Upper lobe of right lung (tissue), 1 donor: ENCODE data around the gene KIT. TPM values are rescaled to one million over a fixed set of nuclear protein-coding genes. Genes with fewer than 3 reads are reported as not detected.

ENCODE experiments used
- ATAC-seq: fragments of 200-7000 bp; cut with Tn5 transposase; one replicate; pipeline ENCODE4 v1.9.1; 2020; ENCODE audit warnings: mild to moderate bottlenecking, moderate library complexity
- DNase-seq: peaks from one replicate; pipeline ENCODE4 v3.0.0-alpha.2; 2020
- H3K27ac ChIP-seq: fragments of 200-600 bp; one replicate; pipeline ENCODE4 v1.8.0; 2022
- H3K27me3 ChIP-seq: fragments of 200-600 bp; one replicate; pipeline ENCODE4 v1.8.0; 2022; ENCODE audit warnings: mild to moderate bottlenecking
- H3K36me3 ChIP-seq: fragments of 200-600 bp; one replicate; pipeline ENCODE4 v1.8.0; 2022
- H3K4me1 ChIP-seq: fragments of 200-600 bp; one replicate; pipeline ENCODE4 v1.8.0; 2022
- H3K4me3 ChIP-seq: fragments of 200-600 bp; one replicate; pipeline ENCODE4 v1.8.0; 2022; ENCODE audit warnings: mild to moderate bottlenecking
- H3K9me3 ChIP-seq: fragments of 200-600 bp; one replicate; pipeline ENCODE4 v1.8.0; 2022
- intact Hi-C: fragments of 100-400 bp; cut with DNase I; formaldehyde crosslinking; loops from one replicate; pipeline ENCODE4 v1.11.0; 2022
- total RNA-seq: library from RNA; stranded (reverse); fragmentation: NEBNext Ultra II Directional; extraction: Animal tissue kit (Norgen Biotek cat#: 25700); gene quantifications from one replicate; pipeline ENCODE4 v1.2.1, GENCODE V29; 2021
- TF ChIP-seq, protein P1 (sequence below): fragments of 200-600 bp; IDR thresholded peaks from one replicate; pipeline ENCODE4 v1.8.0; 2022; ENCODE audit warnings: antibody characterized with exemption
- donor health status: DM: no; HTN: yes; CAD: no; lungs with severe emphysema.

KIT gene
- total RNA-seq, 1 donor from 2014 or later, result 33.3 TPM

DNA sequence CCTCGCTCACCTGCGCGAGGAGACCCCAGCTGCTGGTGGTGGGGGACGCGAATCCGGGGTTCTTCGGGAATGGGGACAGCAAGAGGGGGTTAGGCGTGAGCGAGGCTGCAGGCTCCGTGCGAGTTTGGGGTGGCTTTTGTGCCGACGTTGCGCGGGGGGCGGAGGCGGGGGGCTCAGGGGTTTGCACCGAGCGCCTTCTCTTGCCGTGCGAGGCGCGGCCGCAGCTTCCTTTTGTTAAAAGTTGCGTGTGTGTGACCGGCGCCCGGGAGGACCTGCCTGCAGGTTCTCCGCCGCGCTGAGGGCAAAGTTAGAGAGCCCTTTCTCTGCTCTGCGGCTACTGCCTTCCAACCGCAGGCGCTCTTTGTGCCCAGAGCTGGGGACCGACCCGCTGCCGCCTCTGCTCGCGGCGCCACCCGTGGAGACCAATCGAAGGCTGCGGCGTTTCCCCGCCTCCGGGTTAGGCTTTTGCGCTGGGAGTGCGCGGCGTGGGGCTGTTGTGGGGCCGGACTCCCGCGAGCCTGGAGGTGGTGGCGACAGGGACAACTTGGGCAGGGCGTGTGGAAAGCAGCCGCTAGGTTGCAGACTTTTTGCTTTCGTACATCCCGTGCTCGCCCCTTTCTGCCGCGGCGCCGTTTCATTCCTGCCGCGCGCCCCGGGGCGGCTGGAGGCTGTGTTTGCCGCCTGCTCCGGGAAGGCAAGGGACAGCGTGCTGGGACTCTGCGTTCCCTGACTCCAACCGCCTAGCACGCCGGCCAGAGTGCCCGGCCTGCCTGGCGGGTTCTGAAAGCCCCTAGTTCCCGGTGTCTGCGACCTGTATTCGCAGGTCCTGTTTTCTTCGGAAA is 716 bp downstream of the KIT start:
- TF ChIP-seq, protein P1, sequence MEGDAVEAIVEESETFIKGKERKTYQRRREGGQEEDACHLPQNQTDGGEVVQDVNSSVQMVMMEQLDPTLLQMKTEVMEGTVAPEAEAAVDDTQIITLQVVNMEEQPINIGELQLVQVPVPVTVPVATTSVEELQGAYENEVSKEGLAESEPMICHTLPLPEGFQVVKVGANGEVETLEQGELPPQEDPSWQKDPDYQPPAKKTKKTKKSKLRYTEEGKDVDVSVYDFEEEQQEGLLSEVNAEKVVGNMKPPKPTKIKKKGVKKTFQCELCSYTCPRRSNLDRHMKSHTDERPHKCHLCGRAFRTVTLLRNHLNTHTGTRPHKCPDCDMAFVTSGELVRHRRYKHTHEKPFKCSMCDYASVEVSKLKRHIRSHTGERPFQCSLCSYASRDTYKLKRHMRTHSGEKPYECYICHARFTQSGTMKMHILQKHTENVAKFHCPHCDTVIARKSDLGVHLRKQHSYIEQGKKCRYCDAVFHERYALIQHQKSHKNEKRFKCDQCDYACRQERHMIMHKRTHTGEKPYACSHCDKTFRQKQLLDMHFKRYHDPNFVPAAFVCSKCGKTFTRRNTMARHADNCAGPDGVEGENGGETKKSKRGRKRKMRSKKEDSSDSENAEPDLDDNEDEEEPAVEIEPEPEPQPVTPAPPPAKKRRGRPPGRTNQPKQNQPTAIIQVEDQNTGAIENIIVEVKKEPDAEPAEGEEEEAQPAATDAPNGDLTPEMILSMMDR, result peak; percentile 32
- Histone ChIP-seq H3K4me3 (peak overlapping the region; percentile 60), H3K36me3 (no peaks in the 10 kb centered on the region), H3K9me3 (no peaks in the 10 kb centered on the region), H3K4me1 (peaks cover 14% of the 10 kb centered on the region), H3K27ac (peak overlapping the region; percentile 61), H3K27me3 (peaks cover 31% of the 10 kb centered on the region)
- DNase-seq (peak; percentile 72), ATAC-seq (peak; percentile 74)
- intact Hi-C loops, result no loop called here

- no peaks in the 10 kb centered on the region for H3K9me3 ChIP-seq
- H3K4me1 ChIP-seq, result peaks cover 14% of the 10 kb centered on the region
- peak overlapping the region; percentile 61 for H3K27ac ChIP-seq
- peak overlapping the region; percentile 60 for H3K4me3 ChIP-seq
- peaks cover 35% of the 10 kb centered on the region for H3K27me3 ChIP-seq
- no peaks in the 10 kb centered on the region for H3K36me3 ChIP-seq
- TF ChIP-seq, protein P1, result no peak
- intact Hi-C loops, result no loop called here
- DNase-seq (no peak), ATAC-seq (peak; percentile 5)
Measured at GRCh38 chr4:54659313-54659712, 1.6 kb downstream of the KIT start.

DNA sequence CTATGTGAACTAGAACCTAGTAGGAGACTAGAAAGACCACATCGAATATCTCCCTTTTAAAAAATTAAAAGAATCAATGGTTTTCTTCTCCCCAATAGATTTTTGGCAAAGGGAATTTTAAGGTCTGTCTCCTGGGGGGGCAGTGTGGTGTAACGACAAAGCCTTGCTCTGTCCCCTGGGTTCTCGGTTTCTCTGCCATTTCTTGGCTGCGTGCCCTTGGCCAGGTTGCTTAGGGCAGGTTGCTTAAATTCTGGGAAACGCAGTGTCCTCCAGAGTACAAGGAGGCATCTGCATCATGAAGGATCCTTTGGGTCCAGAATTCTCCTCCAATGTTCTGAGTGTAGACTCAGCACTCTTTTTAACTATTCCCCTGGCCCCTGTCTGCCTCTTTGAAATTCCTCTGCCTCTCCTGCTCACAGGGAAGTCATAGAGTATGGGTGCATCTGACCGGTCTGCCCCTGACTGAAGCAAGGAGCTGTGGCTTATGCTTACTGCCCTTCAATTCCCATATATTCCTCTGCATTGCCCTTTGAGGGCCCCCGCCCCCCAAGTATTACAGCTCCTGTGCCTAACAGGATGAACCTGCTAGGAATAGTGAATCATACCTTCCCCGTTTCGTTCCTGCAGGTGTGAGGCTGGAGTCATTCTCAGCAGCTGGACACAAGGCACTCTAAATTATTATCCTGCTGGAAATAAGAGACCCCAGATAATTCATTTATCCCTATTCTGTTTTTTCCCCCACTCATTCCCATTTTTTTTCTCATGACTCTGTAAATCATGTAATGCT is 2.2 kb downstream of the KIT start:
- peaks cover 14% of the 10 kb centered on the region for H3K4me1 ChIP-seq
- TF ChIP-seq, protein P1, result no peak
- ATAC-seq (no peak), DNase-seq (no peak)
- intact Hi-C loops, result no loop called here
- H3K27ac ChIP-seq, result no peak overlapping the region
- no peaks in the 10 kb centered on the region for H3K36me3 ChIP-seq
- peak overlapping the region; percentile 60 for H3K4me3 ChIP-seq
- H3K9me3 ChIP-seq, result no peaks in the 10 kb centered on the region
- H3K27me3 ChIP-seq, result peaks cover 35% of the 10 kb centered on the region

DNA sequence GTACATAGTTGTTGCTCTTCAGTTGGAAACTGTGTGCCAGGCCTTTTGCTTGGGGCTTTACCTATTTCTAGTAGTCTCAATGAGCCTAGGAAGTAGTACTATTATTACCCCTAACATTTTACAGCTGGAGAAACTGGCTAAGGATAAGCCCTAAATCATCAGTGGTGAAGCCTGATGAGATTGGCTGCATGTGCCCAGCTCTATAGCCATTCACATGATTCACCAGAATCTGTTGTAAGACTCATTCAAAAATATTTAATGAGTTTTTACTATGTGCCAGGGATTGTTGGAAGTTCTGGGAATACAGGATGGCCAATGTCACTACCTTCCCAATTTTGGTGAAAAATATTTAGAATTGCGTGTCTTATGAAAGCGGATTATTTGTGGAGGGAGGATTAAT is 2.8 kb downstream of the KIT start:
- no peak overlapping the region for H3K4me3 ChIP-seq
- peaks cover 14% of the 10 kb centered on the region for H3K4me1 ChIP-seq
- no peaks in the 10 kb centered on the region for H3K36me3 ChIP-seq
- ATAC-seq (no peak), DNase-seq (no peak)
- H3K27me3 ChIP-seq, result peaks cover 35% of the 10 kb centered on the region
- TF ChIP-seq, protein P1, result no peak
- H3K9me3 ChIP-seq, result no peaks in the 10 kb centered on the region
- H3K27ac ChIP-seq, result no peak overlapping the region
- intact Hi-C loops, result no loop called here

DNA sequence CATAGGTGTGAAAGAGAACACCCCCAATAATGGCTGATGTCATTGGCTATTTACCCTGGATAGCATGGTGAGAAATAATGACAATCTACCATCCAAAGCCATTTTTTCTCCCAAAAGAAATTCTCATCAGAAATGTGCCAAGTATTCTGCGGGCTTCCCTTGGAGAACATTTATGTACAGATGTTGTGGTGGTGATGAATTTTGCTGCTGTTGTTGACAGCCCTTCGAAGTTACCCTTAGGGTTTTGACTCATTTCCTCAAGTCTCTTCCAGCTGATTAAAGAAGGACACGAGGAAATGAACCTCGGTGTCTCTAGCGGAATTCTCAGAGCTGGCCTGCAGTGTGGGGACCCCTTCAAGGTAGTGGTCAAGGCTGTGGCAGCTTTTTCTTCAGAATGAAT is 3.4 kb downstream of the KIT start:
- intact Hi-C loops, result no loop called here
- Histone ChIP-seq H3K4me1 (peaks cover 14% of the 10 kb centered on the region), H3K27me3 (peaks cover 35% of the 10 kb centered on the region), H3K4me3 (no peak overlapping the region), H3K27ac (no peak overlapping the region), H3K9me3 (no peaks in the 10 kb centered on the region), H3K36me3 (no peaks in the 10 kb centered on the region)
- DNase-seq, result no peak
- TF ChIP-seq, protein P1, result no peak
- ATAC-seq, result no peak
